HG03045 (cell line): ENCODE measurements around the gene SCRN1.
A peak's percentile ranks its signal among the peaks of the same experiment; 100 is the strongest.

Experiments used
- ATAC-seq: cut with Tn5 transposase; IDR thresholded peaks from one replicate; pipeline ENCODE4 v1.9.1; 2021; ENCODE audit warnings: mild to moderate bottlenecking, moderate library complexity; ENCODE audit not compliant: unreplicated experiment

The SCRN1 gene

DNA sequence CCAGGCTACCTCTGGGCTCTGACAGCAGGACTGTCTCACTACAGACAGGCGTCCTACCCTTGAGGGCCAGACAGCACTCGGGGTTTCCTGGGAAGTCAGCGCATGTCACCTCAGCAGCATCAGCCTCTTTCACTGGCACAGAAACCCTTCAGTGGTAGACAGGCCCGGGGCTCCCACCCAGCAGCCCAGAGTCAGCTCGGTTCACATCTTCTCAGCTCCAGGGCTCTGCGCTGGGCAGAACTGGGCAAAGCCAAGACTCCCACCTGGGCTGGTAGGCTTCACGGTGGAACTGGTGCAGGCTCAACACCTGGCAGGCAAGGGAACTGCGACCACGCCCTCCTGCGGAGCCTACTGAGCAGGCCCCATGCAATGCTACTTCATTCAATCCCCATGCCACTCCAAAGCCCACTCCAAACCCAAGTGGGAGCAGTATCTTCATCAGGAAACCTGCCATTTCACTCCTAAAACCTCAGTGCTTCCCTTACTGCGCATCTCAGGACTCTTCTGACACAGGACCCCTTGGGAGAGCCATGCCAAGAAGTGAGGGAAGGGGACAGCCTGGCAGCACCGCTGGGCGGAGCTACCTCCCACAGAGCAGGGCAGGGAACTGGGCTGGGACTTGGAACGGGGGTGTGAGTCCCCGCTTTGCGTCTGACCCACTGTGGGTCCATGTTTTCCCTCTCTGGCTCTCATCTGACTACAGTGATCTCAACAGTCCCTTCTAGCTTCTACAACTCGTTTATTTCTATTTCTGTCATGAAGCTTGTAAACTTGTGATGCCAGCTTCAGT lies 60.4 kb downstream of the SCRN1 start:
- no peak for ATAC-seq

DNA sequence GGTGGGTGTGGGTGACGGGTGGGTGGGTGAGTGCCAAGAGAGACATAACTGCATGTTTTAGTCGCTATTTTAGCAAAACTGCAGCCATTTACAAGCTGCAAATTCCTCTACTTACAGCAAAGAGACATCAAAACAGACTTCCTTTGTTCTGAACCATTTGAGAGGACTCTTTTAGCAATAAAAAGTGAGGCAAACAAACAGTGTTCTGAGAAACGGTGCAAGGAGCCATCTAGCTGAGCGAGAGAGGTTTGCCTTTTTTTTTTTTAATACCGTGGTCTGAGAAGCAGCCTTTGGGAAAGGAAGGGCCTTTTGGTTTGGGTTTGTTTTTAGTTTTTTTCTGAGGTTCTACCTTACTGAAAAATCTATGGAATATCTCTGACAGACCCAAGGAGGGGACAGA lies 62.9 kb downstream of the SCRN1 start:
- no peak for ATAC-seq

DNA sequence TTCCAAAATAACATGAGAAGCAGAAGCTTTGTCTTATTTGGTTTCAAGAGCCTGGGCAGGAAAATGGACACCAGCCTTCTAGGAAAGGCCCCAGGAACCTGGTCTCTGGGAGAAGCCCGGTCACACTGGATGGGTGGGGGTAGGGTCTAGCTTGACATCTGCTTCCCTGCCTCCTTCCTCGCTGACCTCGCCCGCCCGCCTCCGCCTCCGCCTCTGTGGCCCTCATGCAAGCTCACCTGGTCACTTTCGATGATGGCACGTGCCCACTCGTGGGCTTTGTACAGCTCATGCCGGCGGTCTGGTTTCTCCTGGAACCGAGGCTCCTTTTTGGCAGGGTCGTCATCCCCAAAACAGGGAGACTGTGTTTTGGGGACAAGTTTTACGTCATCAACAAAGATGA lies 63.4 kb downstream of the SCRN1 start:
- no peak for ATAC-seq

- ATAC-seq, result peak; percentile 41
These were observed 64.9 kb downstream of the SCRN1 start for GRCh38 chr7:29924684-29925083.

DNA sequence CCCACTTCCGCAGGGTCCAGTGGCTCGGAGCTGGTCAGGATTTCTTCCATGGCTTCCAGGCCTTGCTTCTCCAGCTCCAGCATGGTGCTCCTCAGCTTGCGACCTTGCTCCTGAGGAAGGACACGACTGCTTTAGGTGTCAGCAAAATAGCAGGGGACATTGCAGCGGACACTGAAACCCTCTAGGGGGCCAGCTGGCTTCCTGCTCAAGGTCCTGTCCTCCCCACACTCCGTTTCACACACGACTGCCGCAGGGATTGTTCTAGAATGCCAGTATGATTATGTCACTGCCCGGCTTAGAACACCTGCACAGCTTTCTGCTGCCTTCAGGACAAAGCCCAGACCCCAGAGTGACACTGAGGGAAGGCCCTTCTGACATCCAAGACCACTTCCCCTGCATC lies 65.6 kb downstream of the SCRN1 start:
- ATAC-seq, result no peak

DNA sequence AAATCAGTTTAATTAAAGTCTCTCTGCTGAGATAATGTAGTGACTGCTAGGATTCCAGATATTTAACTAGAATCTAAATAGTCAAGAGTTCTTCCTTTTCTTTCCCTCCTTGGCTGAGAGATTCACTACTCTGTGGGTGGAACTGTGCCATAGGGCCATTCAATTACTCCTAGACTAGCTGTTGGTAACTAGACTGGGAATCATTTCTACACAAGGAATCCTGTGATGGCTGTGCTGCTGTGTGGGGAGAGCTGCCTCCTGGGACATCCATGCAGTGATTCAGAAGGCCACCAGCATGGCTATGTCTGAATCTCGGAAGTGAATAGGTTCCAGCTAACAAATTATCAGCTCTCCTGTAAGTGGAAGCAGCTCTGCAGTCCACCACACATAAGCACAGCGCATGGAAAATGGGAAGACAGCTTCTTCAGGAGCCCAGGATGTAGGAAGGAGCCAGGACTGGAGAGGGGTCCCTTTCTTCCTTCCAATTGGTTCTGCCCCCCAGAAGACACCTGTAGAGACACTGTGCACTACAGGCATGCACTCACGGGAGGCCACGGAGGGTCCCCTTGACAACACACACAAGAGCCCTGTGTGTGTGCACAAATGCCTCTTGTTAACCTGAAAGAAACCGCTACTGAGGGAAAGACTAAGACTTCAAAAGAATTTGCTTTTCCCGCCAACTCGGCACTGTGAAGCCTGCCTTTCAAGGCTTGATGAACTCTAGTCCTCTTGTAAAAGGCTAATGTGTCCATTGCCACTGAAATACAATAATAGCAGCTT lies 66.5 kb downstream of the SCRN1 start:
- no peak for ATAC-seq

DNA sequence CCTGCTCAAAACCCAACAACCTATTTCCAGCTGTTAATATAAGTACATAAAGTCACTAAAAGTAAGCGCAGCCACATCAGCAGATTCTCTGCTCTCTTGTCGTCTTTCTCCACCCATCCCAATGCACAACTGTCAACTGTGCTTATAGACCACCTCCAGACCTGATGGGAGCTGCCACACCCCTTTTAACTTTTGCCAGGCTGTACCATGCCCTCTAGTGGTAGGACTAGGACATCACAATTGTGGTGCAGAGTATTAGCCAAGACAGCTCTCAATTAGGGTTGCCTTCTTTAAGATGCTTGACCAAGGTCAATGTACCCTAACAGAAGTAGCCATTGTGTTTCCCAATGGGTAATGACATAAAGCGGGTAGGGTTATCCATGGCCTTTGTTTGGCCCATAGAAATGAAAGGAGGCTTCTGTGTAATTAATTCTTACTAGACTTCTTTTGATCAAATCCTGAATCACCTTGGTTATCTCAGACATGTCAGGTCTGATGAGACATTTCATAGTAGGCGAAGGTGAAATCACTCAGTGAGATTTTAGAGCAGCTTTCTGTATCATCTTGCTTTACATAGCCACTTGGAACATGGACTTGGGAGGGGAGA lies 68.1 kb downstream of the SCRN1 start:
- peak; percentile 72 for ATAC-seq

GRCh38 chr7:29920491-29920890 lies 69.1 kb downstream of the SCRN1 start:
- ATAC-seq, result no peak

- ATAC-seq, result no peak
These were observed 69.8 kb downstream of the SCRN1 start for GRCh38 chr7:29919790-29920189.

DNA sequence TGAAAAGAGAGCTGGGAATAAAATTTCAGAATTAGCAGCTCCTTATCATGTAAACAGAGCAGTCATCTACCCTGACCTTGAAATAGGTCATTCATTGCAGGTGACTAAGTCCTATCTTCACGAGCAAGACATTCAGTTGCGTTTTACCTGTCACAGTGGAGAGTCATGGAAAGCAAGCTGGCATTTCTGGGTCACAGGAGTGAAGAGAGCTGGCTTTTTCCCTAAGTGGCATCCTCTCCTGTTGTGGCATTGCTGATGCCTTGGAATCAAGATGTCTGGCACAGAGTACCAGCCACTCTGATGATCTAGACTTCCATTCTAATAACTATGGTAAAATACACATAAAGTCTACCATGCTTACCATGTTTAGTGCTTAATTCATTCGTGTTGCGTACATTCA lies 70.8 kb downstream of the SCRN1 start:
- no peak for ATAC-seq

DNA sequence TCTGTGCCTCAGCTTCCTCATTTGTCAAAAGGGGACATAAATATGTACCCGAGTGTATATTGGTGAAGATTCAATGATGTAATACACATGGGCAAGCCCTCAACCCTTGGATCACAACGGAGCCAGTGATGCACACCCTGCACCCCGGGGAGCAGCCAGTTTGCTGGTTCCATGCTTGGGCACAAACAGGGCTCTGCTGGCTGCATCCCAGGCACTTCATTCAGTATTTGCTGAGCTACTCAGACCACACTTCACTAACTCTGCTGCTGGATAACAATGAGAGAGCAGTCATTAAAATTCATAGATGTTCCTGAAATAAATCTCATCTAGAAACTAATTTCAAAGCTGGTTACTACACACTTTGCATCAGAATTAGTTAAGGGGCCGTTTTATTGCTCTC lies 72.0 kb downstream of the SCRN1 start:
- no peak for ATAC-seq

- ATAC-seq, result no peak
These were observed 74.0 kb downstream of the SCRN1 start for GRCh38 chr7:29915481-29916215.

DNA sequence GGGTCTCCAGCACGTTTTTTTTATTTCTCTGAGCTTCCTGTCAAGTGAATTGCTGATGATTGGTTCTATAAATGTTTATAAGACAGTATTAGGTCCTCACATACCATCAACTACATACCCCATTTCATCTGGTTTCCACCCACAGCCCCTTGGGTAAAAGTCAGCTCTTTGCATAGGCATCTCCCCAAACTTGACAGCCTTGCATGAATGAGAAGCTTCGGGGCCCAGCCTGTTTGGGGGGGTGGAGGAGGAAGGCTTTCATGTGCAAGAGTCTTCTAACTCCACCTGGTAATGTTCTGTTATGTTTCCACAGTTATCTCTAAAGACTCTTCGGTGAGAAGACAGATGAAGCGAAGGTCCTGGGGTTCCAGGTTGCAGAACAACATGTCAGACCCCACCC lies 75.4 kb downstream of the SCRN1 start:
- no peak for ATAC-seq

GRCh38 chr7:29906200-29907022 lies 83.2 kb downstream of the SCRN1 start:
- no peak for ATAC-seq

DNA sequence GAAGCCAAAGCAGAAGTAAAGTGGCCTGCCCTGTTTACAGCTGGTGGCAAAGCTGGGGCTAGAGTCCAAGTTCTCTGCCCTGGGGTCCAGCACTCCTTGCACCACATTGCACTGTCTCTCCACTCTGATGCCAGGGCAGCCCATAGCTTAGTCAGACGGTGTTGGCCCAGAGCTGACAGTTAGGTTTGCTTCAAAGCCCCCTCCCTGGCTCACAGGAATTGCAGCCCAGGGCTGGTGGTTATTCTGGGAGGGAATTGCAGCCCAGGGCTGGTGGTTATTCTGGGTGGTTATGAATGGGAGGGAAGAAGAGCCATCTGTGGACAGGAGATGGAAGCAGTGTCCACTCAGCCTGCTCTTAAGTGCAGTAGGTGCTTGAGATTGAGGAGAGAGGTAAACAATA lies 88.9 kb downstream of the SCRN1 start:
- ATAC-seq, result no peak

- no peak for ATAC-seq
These were observed 91.3 kb downstream of the SCRN1 start for GRCh38 chr7:29898301-29898700.

- ATAC-seq, result no peak
These were observed 92.8 kb downstream of the SCRN1 start for GRCh38 chr7:29896685-29897411.

DNA sequence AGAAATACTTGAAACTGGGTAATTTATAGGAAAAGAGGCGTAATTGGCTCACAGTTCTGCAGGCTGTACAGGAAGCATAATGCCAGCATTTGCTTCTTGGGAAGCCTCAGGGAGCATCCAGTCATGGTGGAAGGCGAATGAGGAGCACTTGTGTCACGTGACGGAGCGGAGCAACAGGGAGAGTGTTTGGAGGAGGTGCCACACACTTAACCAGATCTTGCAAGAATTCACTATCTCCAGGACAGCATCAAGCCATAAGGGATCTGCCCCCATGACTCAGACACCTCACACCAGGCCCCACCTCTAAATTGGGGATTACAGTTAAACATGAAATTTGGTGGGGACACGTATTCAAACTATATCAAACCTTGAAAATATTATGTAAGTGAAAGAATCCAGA lies 94.0 kb downstream of the SCRN1 start:
- no peak for ATAC-seq

GRCh38 chr7:29894256-29894655 lies 95.3 kb downstream of the SCRN1 start:
- ATAC-seq, result no peak
